HuH-7 (cell line): Measurements from ENCODE around the gene VRTN.
A peak's percentile ranks its signal among the peaks of the same experiment; 100 is the strongest.
"Not testable (repeated sequence)": the region's sequence is repeated elsewhere in the genome, so short reads cannot be mapped to it uniquely, and the experiment has no call there.

ENCODE experiments used
- DNase-seq: peaks from one replicate; pipeline ENCODE4 v3.0.0; 2011; ENCODE audit warnings: low spot score

Gene VRTN, protein sequence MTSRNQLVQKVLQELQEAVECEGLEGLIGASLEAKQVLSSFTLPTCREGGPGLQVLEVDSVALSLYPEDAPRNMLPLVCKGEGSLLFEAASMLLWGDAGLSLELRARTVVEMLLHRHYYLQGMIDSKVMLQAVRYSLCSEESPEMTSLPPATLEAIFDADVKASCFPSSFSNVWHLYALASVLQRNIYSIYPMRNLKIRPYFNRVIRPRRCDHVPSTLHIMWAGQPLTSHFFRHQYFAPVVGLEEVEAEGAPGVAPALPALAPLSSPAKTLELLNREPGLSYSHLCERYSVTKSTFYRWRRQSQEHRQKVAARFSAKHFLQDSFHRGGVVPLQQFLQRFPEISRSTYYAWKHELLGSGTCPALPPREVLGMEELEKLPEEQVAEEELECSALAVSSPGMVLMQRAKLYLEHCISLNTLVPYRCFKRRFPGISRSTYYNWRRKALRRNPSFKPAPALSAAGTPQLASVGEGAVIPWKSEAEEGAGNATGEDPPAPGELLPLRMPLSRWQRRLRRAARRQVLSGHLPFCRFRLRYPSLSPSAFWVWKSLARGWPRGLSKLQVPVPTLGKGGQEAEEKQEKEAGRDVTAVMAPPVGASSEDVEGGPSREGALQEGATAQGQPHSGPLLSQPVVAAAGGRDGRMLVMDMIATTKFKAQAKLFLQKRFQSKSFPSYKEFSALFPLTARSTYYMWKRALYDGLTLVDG

DNA sequence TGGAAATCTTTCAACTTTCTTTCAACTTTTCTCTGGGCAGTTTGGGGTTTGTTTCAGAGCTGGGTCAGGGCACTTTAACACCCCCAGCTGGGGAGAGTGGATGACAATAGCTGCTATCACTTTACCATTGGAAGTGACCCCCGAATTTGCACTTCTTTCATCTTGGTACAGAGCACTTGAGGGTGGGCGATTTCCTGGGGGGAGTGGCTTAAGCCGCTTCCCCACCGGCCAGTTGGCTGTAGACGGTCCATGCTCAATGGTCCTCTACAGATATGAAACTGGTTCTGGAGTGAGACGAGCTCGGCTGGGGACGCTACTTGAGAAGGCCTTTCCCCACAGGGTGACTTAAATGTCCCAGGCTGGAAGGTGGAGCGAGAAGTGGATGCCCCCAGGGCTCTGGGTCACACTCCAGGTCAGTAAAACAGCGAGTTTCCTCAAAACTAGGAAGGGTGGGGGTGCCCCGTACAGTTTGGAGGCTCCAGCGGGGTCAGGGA is at the start of gene VRTN:
VRTN (plus strand) TSS at position 231 of the 494 bp plus-strand sequence. CDS start 8,313 bp downstream, outside the sequence.
- no peak for DNase-seq

DNA sequence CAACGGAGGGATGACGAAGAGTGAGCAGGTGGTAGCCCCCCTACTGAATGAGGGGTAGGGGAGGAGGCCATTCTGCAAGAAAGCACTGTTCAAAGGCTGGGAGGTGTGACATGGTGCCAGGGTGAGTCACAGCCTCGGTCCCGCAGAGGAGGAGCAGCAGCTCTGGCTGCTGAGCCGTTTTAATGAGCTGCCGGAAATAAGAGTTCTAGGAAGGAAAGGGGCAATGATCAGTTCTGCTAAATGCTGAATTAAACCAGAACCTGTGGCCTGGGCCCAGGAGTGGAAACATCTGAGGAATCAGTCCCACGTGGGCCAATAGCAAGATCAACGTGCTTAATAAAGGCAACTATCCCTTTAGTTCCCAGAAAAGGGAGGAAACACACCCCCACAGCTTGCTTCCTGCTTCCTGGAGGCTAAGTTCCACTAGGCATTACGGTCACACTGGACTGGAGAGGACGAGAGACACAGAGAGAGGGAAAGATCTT is 49.2 kb upstream of the VRTN start:
- no peak for DNase-seq

GRCh38 chr14:74301594-74302151 is 46.6 kb upstream of the VRTN start:
- no peak for DNase-seq

GRCh38 chr14:74302152-74302628 is 46.1 kb upstream of the VRTN start:
- DNase-seq, result peak; percentile 34

DNA sequence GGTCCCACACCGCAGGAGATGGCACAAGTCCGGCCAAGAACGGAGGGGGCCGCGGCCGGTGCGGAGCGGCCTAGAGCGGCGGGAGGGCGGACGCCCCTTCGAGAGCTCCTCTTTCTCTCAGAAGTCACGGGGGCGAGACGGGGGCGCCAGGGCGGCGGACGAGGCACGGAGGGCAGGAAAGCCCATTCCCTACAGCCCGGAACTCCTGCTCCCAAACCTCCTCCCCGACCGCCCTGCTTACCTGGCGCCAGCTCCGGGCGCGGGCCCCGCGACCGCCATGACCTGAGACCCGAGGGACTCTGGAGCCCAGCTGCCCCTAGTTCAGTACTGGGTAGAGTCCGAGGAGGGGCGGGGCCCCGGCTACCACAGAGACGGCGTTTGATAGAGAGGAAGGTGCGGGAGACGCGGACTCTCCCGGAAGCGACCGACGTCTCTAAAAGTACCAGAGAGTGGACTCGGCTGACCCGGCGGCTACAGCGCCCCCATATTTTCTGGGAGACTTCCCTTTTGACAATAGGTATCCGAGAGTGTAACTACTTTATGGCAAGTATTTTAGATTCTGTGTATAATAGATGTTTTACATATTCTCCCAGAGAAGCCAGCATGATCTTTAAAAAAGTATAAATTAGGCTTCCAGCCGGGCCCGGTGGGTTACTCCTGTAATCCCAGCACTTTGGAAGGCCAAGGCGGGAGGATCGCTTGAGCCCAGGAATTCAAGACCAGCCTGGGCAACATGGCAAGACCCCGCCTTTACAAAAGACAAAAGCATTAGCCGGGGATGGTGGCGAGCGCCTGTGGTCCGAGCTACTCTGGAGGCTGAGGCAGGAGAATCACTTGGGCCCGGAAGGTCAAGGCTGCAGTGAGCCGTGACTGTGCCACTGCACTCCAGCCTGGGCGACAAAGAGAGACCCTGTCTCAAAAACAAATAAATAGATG is 45.4 kb upstream of the VRTN start, which contains the start of gene ABCD4:
ABCD4 (minus strand) TSS at position 301 of the 936 bp plus-strand sequence; CDS start at position 279, 22 bp downstream.
- DNase-seq, result peak; percentile 83

GRCh38 chr14:74308695-74309094 is 39.6 kb upstream of the VRTN start:
- DNase-seq, result no peak

DNA sequence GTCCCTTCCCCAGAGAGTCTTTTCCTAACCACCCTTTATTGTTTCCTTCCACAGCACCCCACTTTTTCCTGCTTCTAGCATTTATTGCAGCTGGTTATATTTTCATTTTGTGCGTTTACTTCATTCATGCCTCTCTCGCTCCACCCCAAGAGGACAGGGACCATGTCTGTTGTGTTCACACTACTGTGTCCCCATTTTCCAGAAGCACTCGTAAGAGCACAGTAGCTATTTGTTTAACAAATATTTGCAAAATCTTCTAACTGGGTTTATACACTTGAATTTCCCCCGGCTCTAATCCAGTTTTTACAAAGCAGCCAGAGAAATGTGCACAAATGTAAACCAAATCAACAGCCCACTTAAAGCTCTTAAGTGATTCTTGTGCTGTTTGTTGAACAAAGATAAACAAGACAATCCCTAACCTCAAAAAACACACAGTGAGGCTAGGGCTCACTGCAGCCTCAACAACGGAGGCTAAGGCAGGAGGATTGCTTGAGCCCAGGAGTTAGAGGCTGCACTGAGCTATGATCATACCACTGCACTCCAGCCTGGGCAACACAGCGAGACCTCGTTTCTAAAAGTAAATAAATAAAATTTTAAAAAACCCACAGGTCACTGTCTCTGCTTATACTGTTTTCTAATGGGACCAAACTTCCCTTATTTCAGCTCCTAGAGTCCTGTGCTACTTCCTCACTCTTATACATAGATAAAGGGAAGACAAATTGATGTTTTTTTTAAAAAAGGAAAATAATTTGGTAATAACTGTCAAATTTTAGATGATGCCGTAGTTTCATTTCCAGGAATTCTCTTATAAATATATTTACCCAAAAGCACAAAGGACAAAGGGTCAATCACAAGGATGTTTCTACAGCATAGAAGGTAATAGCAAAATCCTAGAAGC is 38.9 kb upstream of the VRTN start:
- no peak for DNase-seq

GRCh38 chr14:74312161-74312560 is 36.1 kb upstream of the VRTN start:
- DNase-seq, result no peak

DNA sequence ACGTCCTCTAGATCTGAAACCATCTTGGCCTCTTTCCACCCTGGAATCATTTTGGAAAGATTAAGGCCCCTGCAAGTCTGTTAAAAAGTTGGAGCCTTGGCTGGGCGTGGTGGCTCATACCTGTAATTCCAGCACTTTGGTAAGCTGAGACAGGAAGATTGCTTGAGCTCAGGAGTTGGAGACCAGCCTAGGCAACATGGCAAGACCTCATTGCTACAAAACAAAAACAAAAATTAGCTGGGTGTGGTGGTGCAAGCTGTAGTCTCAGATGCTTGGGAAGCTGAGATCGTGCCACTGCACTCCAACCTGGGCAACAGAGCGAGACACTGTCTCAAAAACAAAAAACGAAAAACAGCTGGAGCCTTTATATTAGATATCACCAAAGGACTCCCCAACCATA is 34.7 kb upstream of the VRTN start:
- DNase-seq, result no peak

GRCh38 chr14:74314576-74314975 is 33.7 kb upstream of the VRTN start:
- DNase-seq, result no peak

- peak; percentile 57 for DNase-seq
Measured at GRCh38 chr14:74324931-74325361, 23.3 kb upstream of the VRTN start.

DNA sequence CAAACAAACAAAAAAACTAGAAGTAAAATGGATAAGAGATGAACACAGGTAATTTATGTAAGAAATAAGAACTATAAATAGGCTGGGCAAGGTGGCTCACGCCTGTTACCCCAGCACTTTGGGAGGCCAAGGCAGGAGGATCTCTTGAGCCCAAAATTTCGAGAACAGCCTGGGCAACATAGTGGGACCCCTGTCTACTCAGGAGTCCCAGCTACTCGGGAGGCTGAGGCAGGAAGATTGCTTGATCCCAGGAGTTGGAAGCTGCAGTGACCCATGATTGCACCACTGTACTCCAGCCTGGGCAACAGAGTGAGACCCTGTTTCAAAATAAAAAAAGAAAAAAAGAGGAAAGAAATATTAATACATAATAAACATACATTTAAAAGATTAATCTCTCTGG is 22.8 kb upstream of the VRTN start:
- no peak for DNase-seq

DNA sequence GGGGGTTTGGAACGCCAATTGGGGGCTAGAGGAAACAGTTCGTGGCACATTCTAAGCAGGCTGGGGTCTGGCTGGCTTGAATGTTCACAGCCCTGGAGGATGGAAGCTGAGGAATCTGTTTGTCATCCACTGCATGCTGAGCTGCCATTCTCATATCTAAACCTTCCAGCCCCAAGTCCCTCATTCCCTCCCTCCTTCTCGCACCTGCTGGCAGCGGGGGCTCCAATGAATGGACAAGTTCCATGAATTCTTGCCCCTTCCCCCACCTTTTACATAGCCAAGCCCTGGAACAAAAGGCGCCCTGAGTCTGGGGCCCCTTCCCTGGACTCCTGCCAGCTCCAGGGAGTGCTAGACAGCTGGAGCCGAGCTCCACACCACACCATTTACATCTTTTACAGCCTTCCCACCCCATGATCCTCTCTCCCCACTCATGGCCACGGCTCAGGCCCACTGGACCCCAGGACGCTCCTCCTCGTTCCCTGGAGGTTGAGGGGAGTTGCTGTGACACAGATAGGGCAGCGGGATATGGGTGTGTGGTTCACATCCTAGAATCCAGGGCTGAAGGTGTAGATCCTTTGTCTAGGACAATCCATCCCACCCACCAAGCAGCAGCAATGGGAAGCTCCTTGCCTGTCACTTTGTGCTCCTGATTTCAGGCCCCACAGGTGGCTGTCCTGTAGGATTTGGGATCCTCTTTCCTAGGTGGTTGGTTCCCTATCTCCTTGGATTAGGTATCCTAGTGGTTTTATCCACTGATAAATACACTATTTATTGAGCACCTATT is 21.7 kb upstream of the VRTN start:
- no peak for DNase-seq

DNA sequence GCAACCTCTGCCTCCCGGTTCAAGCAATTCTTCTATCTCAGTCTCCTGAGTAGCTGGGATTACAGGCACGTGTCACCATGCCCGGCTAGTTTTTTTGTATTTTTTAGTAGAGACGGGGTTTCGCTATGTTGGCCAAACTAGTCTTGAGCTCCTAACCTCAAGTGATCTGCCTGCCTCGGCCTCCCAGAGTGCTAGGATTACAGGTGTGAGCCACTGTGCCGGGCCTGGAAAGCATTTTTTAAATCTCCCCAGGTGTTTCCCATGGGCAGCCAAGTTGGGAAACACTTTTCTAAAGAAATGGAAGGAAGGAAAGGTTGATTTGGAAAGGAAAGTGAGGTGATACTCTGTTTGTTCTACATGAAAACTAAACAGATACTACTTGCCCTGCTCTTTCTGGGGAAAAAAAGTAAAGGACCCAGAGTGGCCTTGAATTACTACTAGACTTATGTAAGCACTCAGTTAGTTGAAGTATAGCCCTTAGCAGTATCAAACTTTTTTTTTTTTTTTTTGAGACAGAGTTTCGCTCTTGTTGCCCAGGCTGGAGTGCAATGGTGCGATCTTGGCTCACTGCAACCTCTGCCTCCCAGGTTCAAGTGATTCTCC is 18.2 kb upstream of the VRTN start:
- not testable (repeated sequence) for DNase-seq

DNA sequence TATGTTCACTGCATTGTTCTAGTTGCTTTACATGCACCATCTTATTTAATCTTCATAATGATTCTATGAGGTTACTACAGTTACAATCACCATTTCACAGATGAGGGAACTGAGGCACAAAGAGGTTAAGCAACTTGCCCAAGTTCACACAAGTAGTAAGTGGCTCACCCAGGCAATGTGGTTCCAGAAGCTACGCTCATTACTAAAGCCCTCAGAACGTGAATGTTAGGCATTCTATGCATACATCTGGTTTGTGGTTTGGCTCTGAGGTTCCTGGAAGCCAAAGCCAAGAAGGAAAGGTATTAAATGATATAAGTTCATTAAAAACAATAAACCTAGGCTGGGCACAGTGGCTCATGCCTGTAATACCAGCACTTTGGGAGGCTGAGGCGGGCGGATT is 14.4 kb upstream of the VRTN start:
- no peak for DNase-seq

- no peak for DNase-seq
Measured at GRCh38 chr14:74346341-74346740, 1.9 kb upstream of the VRTN start.

DNA sequence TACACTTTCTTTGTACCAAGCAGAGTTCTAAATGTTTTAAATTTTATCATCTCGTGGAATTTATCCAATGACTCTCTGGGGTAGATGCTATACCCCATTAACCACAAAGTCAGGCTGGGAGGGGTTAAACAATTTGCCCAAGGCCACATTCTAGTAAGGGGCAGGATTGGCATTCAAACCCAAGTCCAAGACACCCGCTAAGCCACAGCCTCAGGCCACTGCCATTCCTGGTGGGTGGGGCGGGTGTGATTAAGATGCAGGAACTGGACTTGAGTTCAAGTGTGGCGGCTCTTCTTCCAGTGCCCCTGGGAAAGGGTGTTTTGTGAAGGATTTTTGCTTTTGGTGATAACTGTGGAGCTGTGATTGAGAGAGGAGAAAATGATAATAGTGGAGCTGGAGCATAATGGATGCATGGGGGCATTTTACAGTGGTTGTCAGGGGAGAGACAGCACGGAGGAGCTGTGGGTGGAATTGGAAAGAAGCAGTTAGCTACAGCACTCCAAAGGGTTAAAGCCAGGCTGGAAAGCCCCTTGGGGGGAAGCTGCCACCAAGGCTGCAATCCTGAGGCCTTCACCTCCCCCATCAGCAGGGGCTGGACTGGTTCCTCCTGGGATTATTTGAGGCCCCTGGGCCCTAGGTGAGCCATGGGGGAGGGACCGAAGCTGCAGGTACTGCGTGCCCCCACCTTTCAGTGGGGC is 1.0 kb upstream of the VRTN start:
- no peak for DNase-seq

- DNase-seq, result no peak
Measured at GRCh38 chr14:74347795-74348100, 523 bp upstream of the VRTN start.
